ES-I3 (cell line): ENCODE results near the gene SLC2A6.
A peak's percentile ranks its signal among the peaks of the same experiment; 100 is the strongest.

ENCODE experiments used
- H3K36me3 ChIP-seq: 2 replicates; pipeline ENCODE4 v1.6.1; 2013; ENCODE audit warnings: mild to moderate bottlenecking, low read length, control low read depth, moderate library complexity; ENCODE audit not compliant: insufficient read depth
- H3K4me1 ChIP-seq: 2 replicates; pipeline ENCODE4 v1.6.1; 2013; ENCODE audit warnings: mild to moderate bottlenecking, control low read depth, low read length; ENCODE audit not compliant: insufficient read depth
- H3K9ac ChIP-seq: 2 replicates; pipeline ENCODE4 v1.6.1; 2013; ENCODE audit warnings: low read depth, mild to moderate bottlenecking, low read length, moderate library complexity
- H3K9me3 ChIP-seq: 2 replicates; pipeline ENCODE4 v1.6.1; 2013; ENCODE audit warnings: mild to moderate bottlenecking, low read length, moderate library complexity; ENCODE audit not compliant: control insufficient read depth, insufficient read depth

SLC2A6 gene, protein sequence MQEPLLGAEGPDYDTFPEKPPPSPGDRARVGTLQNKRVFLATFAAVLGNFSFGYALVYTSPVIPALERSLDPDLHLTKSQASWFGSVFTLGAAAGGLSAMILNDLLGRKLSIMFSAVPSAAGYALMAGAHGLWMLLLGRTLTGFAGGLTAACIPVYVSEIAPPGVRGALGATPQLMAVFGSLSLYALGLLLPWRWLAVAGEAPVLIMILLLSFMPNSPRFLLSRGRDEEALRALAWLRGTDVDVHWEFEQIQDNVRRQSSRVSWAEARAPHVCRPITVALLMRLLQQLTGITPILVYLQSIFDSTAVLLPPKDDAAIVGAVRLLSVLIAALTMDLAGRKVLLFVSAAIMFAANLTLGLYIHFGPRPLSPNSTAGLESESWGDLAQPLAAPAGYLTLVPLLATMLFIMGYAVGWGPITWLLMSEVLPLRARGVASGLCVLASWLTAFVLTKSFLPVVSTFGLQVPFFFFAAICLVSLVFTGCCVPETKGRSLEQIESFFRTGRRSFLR

GRCh38 chr9:133478851-133479711, at the start of gene SLC2A6:
Gene SLC2A6 (minus strand): TSS chr9:133479099. CDS start chr9:133479059, 40 bp downstream.
- Histone ChIP-seq H3K4me1 (0 out of 2 replicates have a peak, but pooled peaks cover 4% of the 10 kb centered on the region), H3K36me3 (no peaks in the 10 kb centered on the region), H3K9ac (peak within 1 kb of the TSS; percentile 77), H3K9me3 (no peaks in the 10 kb centered on the region)

DNA sequence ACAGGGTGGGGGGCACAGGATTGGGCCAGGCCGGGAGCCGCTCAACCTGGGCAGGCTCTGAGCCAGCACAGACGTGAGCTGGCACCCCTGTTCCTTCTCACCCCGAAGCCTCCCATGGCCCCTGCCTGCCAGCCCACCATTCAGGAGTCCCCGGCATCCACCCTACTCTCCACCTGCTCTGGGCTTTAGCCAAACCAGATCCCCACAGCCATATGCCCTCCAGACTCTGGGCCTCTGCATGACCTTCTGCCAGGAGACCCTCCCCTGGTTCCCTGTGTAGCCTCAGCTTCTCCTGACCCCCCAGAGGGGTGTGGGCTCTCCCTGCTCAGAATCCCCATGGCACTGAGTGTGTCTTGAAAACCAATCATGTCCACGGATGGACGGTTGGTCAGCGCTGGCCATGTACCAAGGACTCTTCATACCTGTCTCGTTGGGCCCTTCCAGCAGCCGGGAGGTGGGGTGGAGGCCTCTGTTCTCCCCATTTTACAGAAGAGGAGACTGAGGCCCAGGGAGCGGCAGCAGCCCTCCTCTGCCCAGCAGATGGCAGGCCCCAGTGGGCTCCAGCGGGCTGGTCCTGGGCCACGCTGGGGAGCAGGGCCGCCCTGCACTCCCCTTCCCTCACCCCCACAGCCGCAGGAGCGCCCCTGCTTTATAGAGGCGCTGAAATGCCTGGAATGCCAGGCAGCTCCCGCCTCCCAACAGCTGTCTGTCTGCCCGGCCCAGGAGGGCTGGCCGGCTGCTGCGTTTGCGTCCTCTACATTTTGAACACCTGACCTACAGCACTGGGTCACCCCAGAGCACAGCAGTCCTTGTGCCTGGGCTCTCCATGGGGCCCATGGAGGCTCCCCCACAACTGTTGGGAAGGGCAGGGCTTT, 49.3 kb upstream of the SLC2A6 start:
- H3K9me3 ChIP-seq = no peaks in the 10 kb centered on the region
- H3K36me3 ChIP-seq = no peaks in the 10 kb centered on the region
- no peak overlapping the region for H3K9ac ChIP-seq
- H3K4me1 ChIP-seq = peaks cover 24% of the 10 kb centered on the region

DNA sequence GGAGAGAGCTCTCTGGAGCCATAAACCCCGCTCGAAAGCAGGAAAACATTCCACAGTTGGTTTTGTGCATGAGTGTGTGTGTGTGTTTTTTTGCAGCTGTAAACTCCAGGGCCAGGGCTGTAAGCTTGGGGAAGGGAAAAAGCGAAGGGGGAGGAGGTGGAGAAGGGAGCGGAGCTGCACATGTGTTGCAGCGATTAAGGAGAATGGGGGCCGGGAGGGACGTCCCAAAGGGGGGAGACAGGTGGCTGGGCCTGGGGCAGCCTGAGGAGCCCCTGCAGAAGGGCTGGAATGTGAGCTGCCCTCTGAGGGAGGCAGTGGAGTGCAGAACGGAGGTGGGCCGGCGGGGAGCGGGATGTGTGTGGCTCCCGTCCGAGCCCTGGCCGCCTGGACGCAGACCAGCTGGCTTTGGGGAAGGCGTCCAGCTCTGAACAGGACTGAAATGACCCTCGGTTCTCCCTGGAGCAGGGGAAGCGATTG, 48.6 kb upstream of the SLC2A6 start:
- no peaks in the 10 kb centered on the region for H3K36me3 ChIP-seq
- H3K9me3 ChIP-seq = no peaks in the 10 kb centered on the region
- H3K9ac ChIP-seq = peak overlapping the region; percentile 10; the same call in 1 of the 2 replicates
- H3K4me1 ChIP-seq = peaks cover 23% of the 10 kb centered on the region

DNA sequence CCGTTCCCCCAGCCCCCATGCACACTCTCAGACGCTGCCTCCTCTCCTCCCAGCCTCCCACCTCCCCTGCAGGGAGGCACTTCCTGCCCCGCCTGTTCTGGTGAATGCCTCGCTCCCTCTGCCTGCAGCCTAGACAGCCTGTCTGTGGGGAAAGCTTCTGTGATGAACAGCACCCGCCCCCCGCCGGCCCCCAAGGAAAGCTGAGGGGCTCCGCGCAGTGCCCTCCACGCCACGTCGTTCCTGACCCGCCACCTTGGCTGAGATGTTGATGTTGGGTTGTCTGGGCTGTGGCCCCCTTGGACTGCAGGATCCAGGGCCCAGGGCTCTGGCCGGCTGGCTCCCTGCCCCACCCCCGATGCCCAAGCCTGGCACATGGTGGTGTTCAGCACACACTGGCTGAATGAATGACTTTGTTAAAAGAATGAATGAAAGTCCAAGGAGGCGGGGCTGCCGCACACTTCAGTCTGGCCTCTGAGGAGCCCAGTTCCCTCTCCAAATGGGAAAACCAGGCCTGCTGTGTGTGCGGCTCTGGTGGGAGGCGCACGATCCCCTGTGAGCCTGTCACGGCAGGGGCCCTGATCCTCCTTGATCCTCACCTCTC, 47.9 kb upstream of the SLC2A6 start:
- Histone ChIP-seq H3K4me1 (peaks cover 23% of the 10 kb centered on the region), H3K9me3 (no peaks in the 10 kb centered on the region), H3K36me3 (no peaks in the 10 kb centered on the region), H3K9ac (no peak overlapping the region; the same call in none of the 2 replicates)

DNA sequence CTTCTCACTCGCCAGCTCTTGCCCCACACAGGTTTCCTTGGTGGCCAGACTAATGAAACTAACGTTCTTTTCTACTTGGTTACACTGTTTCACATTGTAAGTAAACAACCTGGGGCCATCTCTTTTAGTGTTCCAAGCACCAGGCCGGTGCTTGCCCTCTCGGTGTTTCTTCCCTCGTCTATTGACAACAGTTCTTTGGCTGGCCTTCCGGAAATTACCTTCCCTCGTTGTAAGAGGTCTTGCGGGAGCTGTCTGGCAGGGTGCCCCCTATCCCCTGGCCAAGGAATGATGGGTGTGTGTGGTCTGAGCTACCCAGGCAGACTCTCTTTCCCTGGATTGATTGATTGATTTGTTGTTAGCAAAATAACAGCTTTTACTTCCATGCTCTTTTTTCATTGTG, 46.8 kb upstream of the SLC2A6 start:
- Histone ChIP-seq H3K9ac (no peak overlapping the region), H3K4me1 (peaks cover 23% of the 10 kb centered on the region), H3K9me3 (no peaks in the 10 kb centered on the region), H3K36me3 (no peaks in the 10 kb centered on the region)

DNA sequence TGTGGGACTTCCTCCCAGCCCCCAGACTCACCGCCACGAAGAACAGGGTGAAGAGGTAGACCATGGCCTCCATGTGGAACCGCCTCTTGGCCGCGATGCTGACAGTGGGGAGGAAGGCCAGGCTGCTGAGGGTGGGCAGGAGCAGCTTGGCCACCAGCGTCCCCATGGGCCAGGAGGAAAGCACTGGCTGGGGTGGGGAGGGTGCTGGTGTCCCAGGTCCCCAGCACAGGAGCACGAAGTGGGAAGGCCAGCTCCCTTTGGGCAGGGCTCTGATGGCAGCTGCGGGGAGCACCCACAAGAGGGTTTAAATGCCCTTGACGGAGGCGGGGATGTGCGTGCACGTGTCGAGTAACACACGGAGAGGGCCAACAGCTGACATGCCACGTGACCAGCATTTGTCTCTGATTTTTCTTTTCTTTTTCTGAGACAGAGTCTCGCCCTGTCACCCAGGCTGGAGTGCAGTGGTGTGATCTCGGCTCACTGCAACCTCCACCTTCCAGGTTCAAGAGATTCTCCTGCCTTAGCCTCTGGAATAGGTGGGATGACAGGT, 45.9 kb upstream of the SLC2A6 start, which contains the start of gene MYMK:
TSS of gene MYMK (minus strand) at position 281 of the 550 bp plus-strand sequence. CDS start at position 166, 115 bp downstream.
- no peaks in the 10 kb centered on the region for H3K9me3 ChIP-seq
- no peak within 1 kb of the TSS for H3K9ac ChIP-seq
- H3K4me1 ChIP-seq = peaks cover 23% of the 10 kb centered on the region
- H3K36me3 ChIP-seq = no peaks in the 10 kb centered on the region

GRCh38 chr9:133524146-133524545, 45.2 kb upstream of the SLC2A6 start:
- Histone ChIP-seq H3K4me1 (peaks cover 23% of the 10 kb centered on the region), H3K36me3 (no peaks in the 10 kb centered on the region), H3K9ac (no peak overlapping the region), H3K9me3 (no peaks in the 10 kb centered on the region)

DNA sequence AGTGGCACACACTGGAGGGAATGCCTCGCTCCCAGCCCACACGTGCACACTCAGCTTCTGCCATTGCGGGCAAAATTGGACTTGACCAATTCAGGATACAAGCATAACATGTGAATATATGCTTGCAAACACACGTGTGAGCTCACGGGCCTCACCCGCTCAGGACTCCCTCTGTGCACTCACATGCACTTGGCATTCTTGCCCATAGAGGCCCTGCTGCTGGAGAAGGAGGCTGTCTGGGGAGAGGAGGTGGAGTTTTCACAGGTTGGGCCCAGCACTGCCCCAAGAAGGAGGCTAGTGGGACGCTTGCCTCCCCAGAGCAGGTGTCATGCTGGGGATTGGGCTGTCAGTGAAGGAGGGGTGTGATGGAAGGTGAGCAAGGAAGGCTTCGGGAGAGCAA, 44.2 kb upstream of the SLC2A6 start:
- Histone ChIP-seq H3K9me3 (no peaks in the 10 kb centered on the region), H3K4me1 (peaks cover 22% of the 10 kb centered on the region), H3K9ac (no peak overlapping the region), H3K36me3 (no peaks in the 10 kb centered on the region)

DNA sequence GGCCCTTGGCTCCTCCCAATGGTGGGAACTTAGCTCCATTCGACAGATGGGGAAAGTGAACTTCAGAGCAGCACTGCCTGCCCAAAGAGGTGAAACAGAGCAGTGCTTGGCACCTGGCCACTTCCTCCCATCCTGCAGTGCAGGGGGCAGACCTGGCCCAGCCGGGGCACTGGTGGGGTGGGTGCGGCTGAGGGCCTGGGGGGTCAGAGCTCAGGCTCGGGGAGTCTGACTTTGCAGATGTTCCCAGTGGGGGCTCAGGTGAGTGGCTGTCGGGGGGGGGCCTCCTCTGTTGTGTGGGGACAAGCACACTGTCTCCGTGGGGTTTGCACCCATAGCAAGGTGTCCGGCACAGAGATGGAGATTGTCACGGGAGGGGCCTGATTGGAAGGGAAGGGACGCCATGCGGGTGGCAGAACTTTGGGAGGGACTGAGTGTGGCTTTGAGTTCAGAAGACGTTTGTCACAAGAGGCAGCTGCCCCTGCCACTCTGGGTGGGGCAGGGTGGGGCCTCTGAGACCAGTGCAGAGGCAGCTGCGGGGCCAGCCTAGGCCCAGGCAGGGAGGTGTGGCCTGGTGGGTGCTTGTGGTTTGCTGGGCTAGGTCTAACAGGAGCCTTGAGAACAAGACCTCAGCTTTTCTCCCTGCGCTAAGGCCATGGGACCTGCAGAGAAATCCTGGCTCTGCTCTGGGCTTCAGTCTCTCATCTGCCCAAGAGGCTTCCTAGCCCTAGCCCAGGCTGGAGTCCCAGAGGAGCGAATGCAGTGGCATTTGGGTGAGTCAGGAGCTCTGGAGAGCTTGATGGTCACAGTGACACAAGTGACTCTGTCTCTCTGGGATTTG, 43.4 kb upstream of the SLC2A6 start:
- Histone ChIP-seq H3K9ac (no peak overlapping the region), H3K36me3 (no peaks in the 10 kb centered on the region)

DNA sequence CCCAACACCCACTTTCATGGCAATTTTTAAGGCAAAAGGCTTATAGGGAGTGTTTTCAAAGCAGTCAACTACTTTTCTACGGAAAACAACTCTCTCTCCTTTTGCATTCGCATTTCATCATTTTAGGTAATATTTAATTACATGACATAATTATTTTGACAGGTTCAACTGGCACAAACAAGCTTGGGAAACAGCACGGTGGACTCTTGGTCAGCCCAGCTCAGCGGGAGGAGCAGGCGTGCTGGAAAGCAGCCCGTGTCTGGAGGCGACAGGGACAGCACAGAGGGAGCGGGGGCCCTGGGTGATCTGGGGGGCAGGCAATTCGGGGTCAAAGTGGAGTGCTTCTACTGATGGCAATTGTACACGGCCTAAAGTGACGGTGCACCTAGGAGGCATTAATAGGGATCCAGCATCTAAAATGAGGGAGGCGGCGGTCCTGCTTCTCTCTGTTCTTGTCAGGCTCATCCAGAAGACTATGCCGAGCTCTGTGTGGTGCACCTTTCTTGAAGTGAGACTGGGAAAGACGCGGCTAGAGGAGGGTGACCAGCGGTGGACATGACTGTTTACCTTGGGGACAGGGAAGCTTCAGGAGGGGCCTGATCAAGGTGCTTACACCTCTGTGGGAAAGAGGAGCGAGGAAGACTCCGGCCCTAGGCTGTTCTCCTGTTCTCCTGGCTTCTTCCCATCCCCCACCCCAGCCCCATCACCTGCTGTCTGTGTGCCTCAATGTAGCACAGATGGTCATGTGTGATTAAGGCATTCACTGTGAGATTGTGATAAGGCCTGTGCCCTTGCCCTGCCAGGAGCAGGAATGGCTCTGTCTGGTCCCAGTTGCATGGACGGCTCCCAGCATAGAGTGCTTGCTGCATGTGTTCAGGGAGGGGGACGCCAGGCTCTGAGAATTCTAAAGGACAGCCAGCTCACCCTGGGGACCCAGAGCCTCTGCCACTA, 42.5 kb upstream of the SLC2A6 start:
- peaks cover 8% of the 10 kb centered on the region for H3K4me1 ChIP-seq
- no peaks in the 10 kb centered on the region for H3K9me3 ChIP-seq
- H3K36me3 ChIP-seq = no peaks in the 10 kb centered on the region
- H3K9ac ChIP-seq = no peak overlapping the region

More for the DNA sequence above, 43.4 kb upstream of the SLC2A6 start:
- H3K9me3 ChIP-seq = no peaks in the 10 kb centered on the region
- peaks cover 15% of the 10 kb centered on the region for H3K4me1 ChIP-seq

DNA sequence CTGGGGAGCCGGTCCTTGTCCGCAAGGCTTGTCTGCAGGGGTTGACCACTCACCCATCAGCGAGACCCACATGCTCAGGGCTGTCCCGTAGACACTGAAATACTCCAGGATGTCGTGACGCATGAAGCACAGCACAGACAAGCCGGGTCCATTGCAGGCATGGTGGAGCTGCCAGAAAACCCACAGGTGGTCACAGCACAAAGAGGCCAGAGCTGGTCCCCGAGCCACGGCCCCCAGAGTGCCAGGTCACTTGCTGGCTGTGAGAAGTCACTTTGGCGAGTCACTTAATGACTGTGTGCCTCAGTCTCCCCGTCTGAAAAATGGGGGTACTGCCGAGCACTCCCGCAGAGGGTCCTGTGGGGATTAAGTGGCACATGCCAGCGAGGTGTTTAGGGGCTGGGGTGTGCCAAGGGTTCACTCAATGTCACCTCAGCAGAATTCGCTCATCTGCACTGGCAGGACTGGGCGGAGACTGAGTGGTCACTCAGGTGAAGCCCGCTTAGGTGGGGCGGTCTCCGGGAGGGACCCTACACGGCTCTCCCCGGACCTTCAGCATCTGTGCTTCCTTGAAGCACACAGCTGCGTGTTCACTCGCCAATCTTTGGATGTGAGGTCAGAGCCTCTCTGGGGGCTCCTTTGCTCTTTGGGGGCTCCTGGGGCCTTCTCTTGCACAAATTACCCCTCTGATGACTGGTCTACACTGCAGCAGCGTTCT, 41.4 kb upstream of the SLC2A6 start:
- Histone ChIP-seq H3K9ac (no peak overlapping the region), H3K9me3 (no peaks in the 10 kb centered on the region), H3K36me3 (no peaks in the 10 kb centered on the region), H3K4me1 (no peaks in the 10 kb centered on the region)
